Ureter (tissue), 1 donor: ENCODE results near the gene POGK. TPM values are rescaled to one million over a fixed set of nuclear protein-coding genes. Genes with fewer than 3 reads are reported as not detected.
"Not testable (repeated sequence)": the region's sequence is repeated elsewhere in the genome, so short reads cannot be mapped to it uniquely, and the experiment has no call there.

ENCODE experiments used
- DNase-seq: peaks from one replicate; pipeline ENCODE4 v3.0.0-alpha.2; 2020; ENCODE audit warnings: low spot score
- total RNA-seq: library from RNA; stranded (reverse); gene quantifications from one replicate; pipeline ENCODE4 v1.2.4, GENCODE V29; 2023
- donor health status: DM: yes; HTN: yes; CAD: no.

POGK gene
- total RNA-seq, 1 donor from 2014 or later = 70.0 TPM

GRCh38 chr1:166855558-166855957 lies 16.3 kb downstream of the POGK start:
- no peak for DNase-seq

- no peak for DNase-seq
Observed at GRCh38 chr1:166857995-166858394, 18.7 kb downstream of the POGK start.

- DNase-seq = no peak
Observed at GRCh38 chr1:166858726-166859419, 19.6 kb downstream of the POGK start.

- no peak for DNase-seq
Observed at GRCh38 chr1:166859597-166859996, 20.3 kb downstream of the POGK start.

- DNase-seq = no peak
Observed at GRCh38 chr1:166865926-166866325, 26.7 kb downstream of the POGK start.

GRCh38 chr1:166868639-166869038 lies 29.4 kb downstream of the POGK start:
- DNase-seq = no peak

GRCh38 chr1:166869318-166870099 lies 30.2 kb downstream of the POGK start:
- DNase-seq = no peak

GRCh38 chr1:166870584-166870983 lies 31.3 kb downstream of the POGK start:
- no peak for DNase-seq

GRCh38 chr1:166874464-166874863 lies 35.2 kb downstream of the POGK start:
- DNase-seq = no peak

GRCh38 chr1:166875302-166875733 lies 36.0 kb downstream of the POGK start:
- no peak for DNase-seq

- DNase-seq = peak; percentile 99
Observed at GRCh38 chr1:166875734-166876539, 36.7 kb downstream of the POGK start, which contains the start of gene TADA1. TADA1 (minus strand) TSS chr1:166876264; CDS start chr1:166876233, 31 bp downstream.

- no peak for DNase-seq
Observed at GRCh38 chr1:166876540-166876838, 37.2 kb downstream of the POGK start.

- DNase-seq = not testable (repeated sequence)
Observed at GRCh38 chr1:166878173-166878917, 39.1 kb downstream of the POGK start.

GRCh38 chr1:166882893-166883292 lies 43.6 kb downstream of the POGK start:
- no peak for DNase-seq

- peak; percentile 55 for DNase-seq
Observed at GRCh38 chr1:166884040-166884642, 44.9 kb downstream of the POGK start.

- DNase-seq = no peak
Observed at GRCh38 chr1:166884971-166885370, 45.7 kb downstream of the POGK start.

GRCh38 chr1:166888373-166889111 lies 49.3 kb downstream of the POGK start:
- no peak for DNase-seq

- no peak for DNase-seq
Observed at GRCh38 chr1:166889776-166890175, 50.5 kb downstream of the POGK start.

GRCh38 chr1:166895766-166896165 lies 56.5 kb downstream of the POGK start:
- DNase-seq = no peak

- no peak for DNase-seq
Observed at GRCh38 chr1:166899769-166900168, 60.5 kb downstream of the POGK start.

GRCh38 chr1:166900987-166901386 lies 61.7 kb downstream of the POGK start:
- no peak for DNase-seq
